Nephron progenitor cell (in vitro differentiated cells): ENCODE results near the gene PLAAT2.

ENCODE experiments used
- DNase-seq: peaks from one replicate; pipeline ENCODE4 v3.0.0; 2021
- H3K27ac Mint-ChIP-seq: 2 replicates; pipeline ENCODE4 v1.8.0; 2021; ENCODE audit warnings: mild to moderate bottlenecking, moderate library complexity, mixed read lengths
- H3K27me3 Mint-ChIP-seq: 2 replicates; pipeline ENCODE4 v1.8.0; 2021; ENCODE audit warnings: mild to moderate bottlenecking, low read depth, mixed read lengths; ENCODE audit not compliant: poor library complexity
- H3K36me3 Mint-ChIP-seq: 2 replicates; pipeline ENCODE4 v1.8.0; 2021; ENCODE audit warnings: low read depth, mixed read lengths
- H3K4me1 Mint-ChIP-seq: 2 replicates; pipeline ENCODE4 v1.8.0; 2021; ENCODE audit warnings: mixed read lengths
- H3K4me3 Mint-ChIP-seq: 2 replicates; pipeline ENCODE4 v1.8.0; 2021; ENCODE audit warnings: mild to moderate bottlenecking, moderate library complexity, mixed read lengths
- H3K9me3 Mint-ChIP-seq: 2 replicates; pipeline ENCODE4 v1.8.0; 2021; ENCODE audit warnings: mild to moderate bottlenecking, moderate library complexity, mixed read lengths
- CTCF ChIP-seq: fragments of 200-600 bp; sonication (generic); IDR thresholded peaks from 2 replicates; pipeline ENCODE4 v1.5.0; 2021; ENCODE audit warnings: antibody characterized with exemption

Gene PLAAT2

DNA sequence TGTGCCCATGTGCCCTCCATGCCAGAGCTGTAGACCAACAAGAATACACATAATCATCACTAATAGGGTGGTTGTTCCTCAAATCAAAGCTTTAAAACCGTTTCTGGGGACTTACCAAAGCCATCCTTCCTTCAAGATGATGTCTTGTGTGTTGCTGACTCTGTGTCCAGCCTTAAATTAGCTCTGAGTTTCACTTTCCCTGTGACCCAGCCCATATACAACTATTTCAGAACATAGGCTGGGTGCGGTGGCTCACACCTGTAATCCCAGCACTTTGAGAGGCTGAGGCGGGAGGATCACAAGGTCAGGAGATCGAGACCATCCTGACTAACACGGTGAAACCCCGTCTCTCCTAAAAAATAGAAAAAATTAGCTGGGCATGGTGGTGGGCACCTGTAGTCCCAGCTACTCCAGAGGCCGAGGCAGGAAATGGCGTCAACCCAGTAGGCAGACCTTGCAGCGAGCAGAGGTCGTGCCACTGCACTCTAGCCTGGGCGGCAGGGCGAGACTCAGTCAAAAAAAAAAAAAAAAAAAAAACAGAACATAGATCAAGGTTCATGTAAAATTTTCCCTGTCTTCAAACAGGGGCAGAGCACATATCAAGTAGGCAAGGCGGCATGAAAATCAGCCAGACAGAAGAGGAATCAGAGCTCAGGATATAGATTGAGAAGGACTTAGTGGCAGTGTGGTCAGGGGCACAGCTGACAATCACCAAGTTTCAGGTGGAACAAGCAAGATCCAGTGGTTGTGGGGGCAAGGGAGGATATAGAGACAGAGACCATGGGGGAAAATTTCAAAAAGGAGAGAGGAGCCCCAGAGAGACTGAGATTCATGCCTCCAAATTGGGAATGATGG lies at the start of gene PLAAT2:
PLAAT2 (minus strand) TSS at position 179 of the 855 bp plus-strand sequence; CDS start at position 124, 55 bp downstream.
- Mint-ChIP-seq H3K4me1 (peaks cover 28% of the 10 kb centered on the region), H3K36me3 (no peaks in the 10 kb centered on the region), H3K27ac (no peak within 1 kb of the TSS), H3K4me3 (no peak within 1 kb of the TSS), H3K9me3 (no peaks in the 10 kb centered on the region), H3K27me3 (peaks cover 5% of the 10 kb centered on the region)
- TF ChIP-seq CTCF, result no peak
- DNase-seq, result no peak

- Mint-ChIP-seq H3K4me1 (peaks cover 17% of the 10 kb centered on the region), H3K27ac (no peak overlapping the region), H3K27me3 (peaks cover 90% of the 10 kb centered on the region), H3K36me3 (no peaks in the 10 kb centered on the region), H3K4me3 (no peak overlapping the region), H3K9me3 (no peaks in the 10 kb centered on the region)
- no peak for DNase-seq
- no peak for TF ChIP-seq CTCF
Measured at GRCh38 chr11:63612181-63612580, 49.0 kb upstream of the PLAAT2 start.

GRCh38 chr11:63611395-63611747 lies 48.2 kb upstream of the PLAAT2 start:
- H3K4me3 Mint-ChIP-seq, result no peak overlapping the region
- DNase-seq, result no peak
- no peak for TF ChIP-seq CTCF
- H3K9me3 Mint-ChIP-seq, result no peaks in the 10 kb centered on the region
- peaks cover 85% of the 10 kb centered on the region for H3K27me3 Mint-ChIP-seq
- H3K4me1 Mint-ChIP-seq, result peaks cover 22% of the 10 kb centered on the region
- H3K27ac Mint-ChIP-seq, result no peak overlapping the region
- H3K36me3 Mint-ChIP-seq, result no peaks in the 10 kb centered on the region

DNA sequence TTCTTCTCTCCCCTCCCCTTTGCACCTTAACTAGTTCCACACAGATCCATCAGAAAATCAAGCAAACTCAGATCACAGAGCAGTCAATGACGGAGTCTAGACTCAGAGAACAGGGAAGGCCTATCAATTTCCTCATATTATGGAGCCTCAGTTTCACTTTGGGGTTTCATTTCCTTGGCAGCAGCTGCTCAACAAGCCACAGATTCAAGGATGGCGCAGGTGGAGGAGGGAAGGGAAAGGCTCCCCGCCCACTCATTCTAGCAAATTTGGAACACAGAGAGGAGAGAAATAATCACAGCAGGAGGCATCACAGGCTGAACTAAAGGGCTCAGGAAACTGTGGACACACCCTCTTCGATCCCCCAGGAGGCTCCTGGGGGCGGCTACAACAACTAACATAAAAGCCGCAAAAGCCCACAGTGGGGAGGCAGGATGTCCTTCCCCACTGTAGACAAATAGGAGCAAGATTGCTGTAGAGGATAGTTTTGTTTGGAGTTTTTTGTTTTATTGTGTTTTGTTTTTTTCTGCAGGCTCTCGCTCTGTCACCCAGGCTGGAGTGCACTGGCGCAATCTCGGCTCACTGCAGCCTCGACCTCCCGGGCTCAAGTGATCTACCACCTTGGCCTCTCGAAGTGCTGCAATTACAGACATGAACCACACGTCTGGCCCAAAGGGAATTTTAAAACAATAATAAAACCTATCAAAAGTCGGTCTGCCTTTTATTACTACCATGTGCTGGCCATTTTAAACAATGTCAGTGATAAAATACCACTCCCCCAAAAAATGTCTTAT lies 47.6 kb upstream of the PLAAT2 start:
- Mint-ChIP-seq H3K36me3 (no peaks in the 10 kb centered on the region), H3K9me3 (no peaks in the 10 kb centered on the region), H3K27me3 (peaks cover 80% of the 10 kb centered on the region), H3K27ac (no peak overlapping the region), H3K4me3 (no peak overlapping the region), H3K4me1 (peaks cover 22% of the 10 kb centered on the region)
- no peak for TF ChIP-seq CTCF
- DNase-seq, result no peak

DNA sequence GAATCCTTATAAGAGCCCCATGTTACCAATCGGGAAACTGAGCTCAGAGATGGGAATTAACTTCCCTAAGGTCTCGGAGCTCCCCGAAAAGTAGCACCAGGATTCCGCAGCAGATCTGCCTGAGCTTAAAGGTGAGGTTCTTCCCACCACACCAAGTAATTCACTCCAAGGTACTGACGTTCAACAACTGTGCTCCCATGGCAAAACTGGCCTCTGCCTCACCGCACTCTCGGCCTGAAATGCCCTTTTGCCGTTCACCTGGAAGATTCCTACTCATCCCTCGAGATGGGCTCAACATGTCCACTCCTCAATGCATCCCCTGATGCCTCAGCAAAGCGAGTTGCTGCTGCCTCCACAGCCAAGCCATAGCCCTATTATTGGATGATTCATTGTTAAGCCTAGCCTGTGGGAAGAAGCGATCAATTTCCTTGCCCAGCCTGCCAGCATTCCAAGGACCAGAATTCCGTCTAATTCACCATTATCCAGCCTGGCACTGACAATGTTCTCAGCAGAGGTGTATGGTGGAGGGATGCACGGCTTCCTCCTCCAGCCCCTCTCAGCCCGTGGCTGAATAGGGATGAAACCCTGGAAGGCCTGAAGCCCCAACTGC lies 46.9 kb upstream of the PLAAT2 start:
- Mint-ChIP-seq H3K4me1 (peaks cover 22% of the 10 kb centered on the region), H3K27me3 (peaks cover 76% of the 10 kb centered on the region)
- no peak for TF ChIP-seq CTCF

More for the DNA sequence above, 46.9 kb upstream of the PLAAT2 start:
- DNase-seq, result no peak
- Mint-ChIP-seq H3K36me3 (no peaks in the 10 kb centered on the region), H3K9me3 (no peaks in the 10 kb centered on the region), H3K4me3 (no peak overlapping the region), H3K27ac (no peak overlapping the region)
